Lower lobe of right lung (tissue), 2 donors: Measurements from ENCODE around the gene EPGN. TPM values are rescaled to one million over a fixed set of nuclear protein-coding genes. Genes with fewer than 3 reads are reported as not detected.

ENCODE experiments used
- ATAC-seq, 2 donors: fragments of 200-7000 bp; cut with Tn5 transposase; one replicate each; pipeline ENCODE4 v1.9.1; 2020 to 2022; ENCODE audit warnings: mild to moderate bottlenecking in 2 of 2, moderate library complexity in 2 of 2
- DNase-seq: peaks from one replicate; pipeline ENCODE4 v3.0.0-alpha.2; 2020
- H3K27ac ChIP-seq: fragments of 200-600 bp; one replicate; pipeline ENCODE4 v1.8.0; 2022
- H3K27me3 ChIP-seq: fragments of 200-600 bp; one replicate; pipeline ENCODE4 v1.8.0; 2022; ENCODE audit warnings: low read depth
- H3K36me3 ChIP-seq: fragments of 200-600 bp; one replicate; pipeline ENCODE4 v1.8.0; 2022; ENCODE audit warnings: mild to moderate bottlenecking
- H3K4me1 ChIP-seq: fragments of 200-600 bp; one replicate; pipeline ENCODE4 v1.8.0; 2022
- H3K4me3 ChIP-seq: fragments of 200-600 bp; one replicate; pipeline ENCODE4 v1.8.0; 2022; ENCODE audit warnings: mild to moderate bottlenecking
- H3K9me3 ChIP-seq: fragments of 200-600 bp; one replicate; pipeline ENCODE4 v1.8.0; 2022
- intact Hi-C: fragments of 100-400 bp; cut with DNase I; formaldehyde crosslinking; loops from one replicate; pipeline ENCODE4 v1.11.0; 2022
- total RNA-seq: library from RNA; stranded (reverse); fragmentation: NEBNext Ultra II Directional; extraction: Animal tissue kit (Norgen Biotek cat#: 25700); gene quantifications from one replicate; pipeline ENCODE4 v1.2.1, GENCODE V29; 2021
- TF ChIP-seq, protein P1 (sequence below): fragments of 200-600 bp; IDR thresholded peaks from one replicate; pipeline ENCODE4 v1.8.0; 2022; ENCODE audit warnings: antibody characterized with exemption, mild to moderate bottlenecking
- donor health status: DM: no; HTN: yes; CAD: no; lungs with severe emphysema.

Gene EPGN
- total RNA-seq, 1 donor from 2014 or later = 2.5 TPM

DNA sequence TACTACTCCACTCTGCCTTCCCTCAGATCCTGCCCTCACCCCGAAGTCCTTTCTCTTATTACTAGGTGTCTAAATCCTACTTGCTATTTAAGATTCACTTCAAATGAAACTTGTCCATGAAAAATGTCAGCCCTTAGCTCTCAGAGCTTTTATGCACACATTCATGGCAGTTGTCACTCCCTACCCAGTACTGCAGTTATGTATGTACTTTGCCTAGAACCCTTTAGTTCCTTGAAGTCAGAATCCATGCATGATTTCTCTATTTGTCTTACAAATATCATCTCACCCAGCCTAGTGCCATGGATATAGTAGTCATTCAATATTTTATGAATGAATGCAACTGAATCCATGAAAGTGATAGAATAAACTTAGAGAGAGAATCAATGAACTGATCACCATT lies 3.3 kb upstream of the EPGN start:
- H3K27ac ChIP-seq = no peak overlapping the region
- no peaks in the 10 kb centered on the region for H3K4me1 ChIP-seq
- no peaks in the 10 kb centered on the region for H3K9me3 ChIP-seq
- no peaks in the 10 kb centered on the region for H3K36me3 ChIP-seq
- no peaks in the 10 kb centered on the region for H3K27me3 ChIP-seq
- ATAC-seq (no peak), DNase-seq (no peak)
- TF ChIP-seq, protein P1, sequence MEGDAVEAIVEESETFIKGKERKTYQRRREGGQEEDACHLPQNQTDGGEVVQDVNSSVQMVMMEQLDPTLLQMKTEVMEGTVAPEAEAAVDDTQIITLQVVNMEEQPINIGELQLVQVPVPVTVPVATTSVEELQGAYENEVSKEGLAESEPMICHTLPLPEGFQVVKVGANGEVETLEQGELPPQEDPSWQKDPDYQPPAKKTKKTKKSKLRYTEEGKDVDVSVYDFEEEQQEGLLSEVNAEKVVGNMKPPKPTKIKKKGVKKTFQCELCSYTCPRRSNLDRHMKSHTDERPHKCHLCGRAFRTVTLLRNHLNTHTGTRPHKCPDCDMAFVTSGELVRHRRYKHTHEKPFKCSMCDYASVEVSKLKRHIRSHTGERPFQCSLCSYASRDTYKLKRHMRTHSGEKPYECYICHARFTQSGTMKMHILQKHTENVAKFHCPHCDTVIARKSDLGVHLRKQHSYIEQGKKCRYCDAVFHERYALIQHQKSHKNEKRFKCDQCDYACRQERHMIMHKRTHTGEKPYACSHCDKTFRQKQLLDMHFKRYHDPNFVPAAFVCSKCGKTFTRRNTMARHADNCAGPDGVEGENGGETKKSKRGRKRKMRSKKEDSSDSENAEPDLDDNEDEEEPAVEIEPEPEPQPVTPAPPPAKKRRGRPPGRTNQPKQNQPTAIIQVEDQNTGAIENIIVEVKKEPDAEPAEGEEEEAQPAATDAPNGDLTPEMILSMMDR = no peak
- H3K4me3 ChIP-seq = no peak overlapping the region
- intact Hi-C loops = no loop called here

DNA sequence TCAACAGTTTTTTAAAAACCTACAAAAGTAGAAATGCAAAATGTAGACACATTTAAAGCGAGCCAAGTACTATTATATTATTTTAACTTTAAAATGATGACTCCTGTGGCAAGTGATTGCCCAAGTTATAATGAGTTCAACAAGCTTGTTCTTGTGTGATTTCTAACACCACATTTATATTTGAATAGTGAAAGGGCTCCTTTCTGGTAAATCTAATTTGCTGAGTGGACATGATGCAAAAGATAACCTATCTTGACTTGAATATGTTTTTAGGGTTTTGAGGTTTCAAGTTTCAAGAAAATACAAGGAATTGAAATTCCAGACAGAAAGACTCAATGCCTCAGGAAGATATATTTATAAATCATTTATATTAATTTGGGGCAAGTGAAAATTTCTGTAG lies 1.1 kb upstream of the EPGN start:
- TF ChIP-seq, protein P1 = no peak
- DNase-seq = no peak

DNA sequence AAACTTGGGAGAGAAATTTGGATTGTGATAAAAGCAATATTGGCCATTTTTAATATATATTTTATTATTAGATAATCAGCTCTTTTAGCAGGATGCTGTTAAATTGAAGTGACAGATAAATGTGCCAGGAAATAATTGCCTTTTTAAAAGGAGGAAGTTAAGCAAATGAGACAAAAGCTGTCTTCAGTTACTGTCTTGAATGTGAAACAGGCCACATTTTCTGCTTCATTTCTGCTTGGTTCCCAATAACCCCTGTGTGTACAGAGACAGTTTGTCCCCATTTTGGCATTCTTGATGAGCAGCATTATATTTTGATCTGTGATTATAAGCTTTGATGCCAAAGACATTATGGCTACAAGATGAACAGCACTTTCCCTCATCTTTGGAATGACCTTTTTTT lies 953 bp downstream of the EPGN start:
- Histone ChIP-seq H3K27me3 (no peaks in the 10 kb centered on the region), H3K4me1 (no peaks in the 10 kb centered on the region), H3K4me3 (no peak overlapping the region), H3K36me3 (no peaks in the 10 kb centered on the region), H3K9me3 (no peaks in the 10 kb centered on the region), H3K27ac (no peak overlapping the region)
- no peak for DNase-seq
- no peak for ATAC-seq
- intact Hi-C loops = no loop called here
- TF ChIP-seq, protein P1 = no peak

More for the DNA sequence above, 1.1 kb upstream of the EPGN start:
- ATAC-seq = peak in 1 of 2 donors; percentile 61
- Histone ChIP-seq H3K4me1 (no peaks in the 10 kb centered on the region), H3K36me3 (no peaks in the 10 kb centered on the region), H3K27ac (no peak overlapping the region), H3K9me3 (no peaks in the 10 kb centered on the region), H3K27me3 (no peaks in the 10 kb centered on the region), H3K4me3 (no peak overlapping the region)
- intact Hi-C loops = no loop called here

DNA sequence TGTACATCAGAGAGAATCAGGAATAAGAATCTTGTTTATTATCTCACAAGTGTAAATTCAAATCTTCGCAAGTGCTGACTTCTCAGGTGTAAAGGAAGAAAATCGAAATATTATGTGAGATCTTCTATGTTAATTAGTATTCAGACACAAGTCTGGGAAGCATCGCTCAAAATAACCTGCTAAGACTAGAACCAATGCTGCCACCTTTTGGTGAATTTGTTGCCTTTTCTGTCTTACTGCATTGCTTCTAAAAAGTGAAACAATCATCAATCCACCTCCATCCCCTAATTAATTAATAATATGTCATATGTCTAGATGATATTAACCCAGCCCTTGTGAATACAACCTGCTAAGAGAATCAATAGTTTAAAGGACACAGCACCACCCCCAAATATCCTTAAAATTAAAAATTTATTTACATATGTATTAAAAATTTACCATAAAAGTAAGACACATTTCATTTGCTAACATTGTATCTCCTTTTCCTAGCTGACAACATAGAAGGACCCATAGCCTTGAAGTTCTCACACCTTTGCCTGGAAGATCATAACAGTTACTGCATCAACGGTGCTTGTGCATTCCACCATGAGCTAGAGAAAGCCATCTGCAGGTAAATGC lies 3.5 kb downstream of the EPGN start:
- Histone ChIP-seq H3K4me3 (no peak overlapping the region), H3K9me3 (no peaks in the 10 kb centered on the region), H3K36me3 (no peaks in the 10 kb centered on the region), H3K4me1 (no peaks in the 10 kb centered on the region), H3K27ac (no peak overlapping the region), H3K27me3 (no peaks in the 10 kb centered on the region)
- no peak for DNase-seq
- TF ChIP-seq, protein P1 = peak; percentile 55
- intact Hi-C loops = loop anchor here (5.0 kb wide), 1 partner anchor 120 kb away; no protein-coding TSS in a partner anchor
- peak in 1 of 2 donors; percentile 71 for ATAC-seq

DNA sequence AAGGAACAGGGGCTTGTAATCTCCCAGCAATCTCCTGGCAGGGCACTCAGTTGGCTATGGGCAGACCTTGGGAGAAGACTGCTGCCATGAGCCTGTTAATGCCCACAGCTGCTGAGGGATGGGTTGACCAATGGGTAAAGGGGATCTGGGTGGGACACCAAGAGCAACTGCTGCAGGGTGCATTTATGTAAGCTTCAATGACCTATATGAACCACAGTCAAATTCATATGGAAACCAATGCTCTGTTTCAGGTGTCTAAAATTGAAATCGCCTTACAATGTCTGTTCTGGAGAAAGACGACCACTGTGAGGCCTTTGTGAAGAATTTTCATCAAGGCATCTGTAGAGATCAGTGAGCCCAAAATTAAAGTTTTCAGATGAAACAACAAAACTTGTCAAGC lies 6.1 kb downstream of the EPGN start:
- intact Hi-C loops = loop anchor here (5.0 kb wide), 1 partner anchor 122 kb away; no protein-coding TSS in a partner anchor
- H3K27ac ChIP-seq = no peak overlapping the region
- no peaks in the 10 kb centered on the region for H3K4me1 ChIP-seq
- ATAC-seq (no peak), DNase-seq (no peak)
- no peaks in the 10 kb centered on the region for H3K9me3 ChIP-seq
- no peak overlapping the region for H3K4me3 ChIP-seq
- H3K36me3 ChIP-seq = no peaks in the 10 kb centered on the region
- TF ChIP-seq, protein P1 = no peak
- no peaks in the 10 kb centered on the region for H3K27me3 ChIP-seq
